ENCODE results near the gene CWH43.
"Not testable (repeated sequence)": the region's sequence is repeated elsewhere in the genome, so short reads cannot be mapped to it uniquely, and the experiment has no call there.

CWH43 gene

GRCh38 chr4:48985976-48986653 is at the start of gene CWH43:
Gene CWH43, plus strand, starts transcription at chr4:48986275. Its CDS starts 155 bp downstream, at chr4:48986430.
- FAIRE-seq, result no peak

- no peak for FAIRE-seq
Measured at GRCh38 chr4:48937033-48937432, 49.0 kb upstream of the CWH43 start.

GRCh38 chr4:48938831-48939230 is 47.2 kb upstream of the CWH43 start:
- FAIRE-seq, result no peak

GRCh38 chr4:48939785-48940184 is 46.3 kb upstream of the CWH43 start:
- no peak for FAIRE-seq

GRCh38 chr4:48943387-48943786 is 42.7 kb upstream of the CWH43 start:
- FAIRE-seq, result no peak

GRCh38 chr4:48944252-48944651 is 41.8 kb upstream of the CWH43 start:
- no peak for FAIRE-seq

- FAIRE-seq, result no peak
Measured at GRCh38 chr4:48944756-48945241, 41.3 kb upstream of the CWH43 start.

GRCh38 chr4:48945981-48946380 is 40.1 kb upstream of the CWH43 start:
- FAIRE-seq, result no peak

GRCh38 chr4:48947731-48948130 is 38.3 kb upstream of the CWH43 start:
- FAIRE-seq, result no peak

GRCh38 chr4:48949086-48949485 is 37.0 kb upstream of the CWH43 start:
- no peak for FAIRE-seq

GRCh38 chr4:48949518-48950219 is 36.4 kb upstream of the CWH43 start:
- no peak for FAIRE-seq

GRCh38 chr4:48954314-48954713 is 31.8 kb upstream of the CWH43 start:
- no peak for FAIRE-seq

GRCh38 chr4:48957366-48957765 is 28.7 kb upstream of the CWH43 start:
- not testable (repeated sequence) for FAIRE-seq

- no peak for FAIRE-seq
Measured at GRCh38 chr4:48958582-48958981, 27.5 kb upstream of the CWH43 start.

- FAIRE-seq, result no peak
Measured at GRCh38 chr4:48960988-48961635, 25.0 kb upstream of the CWH43 start.

GRCh38 chr4:48962636-48963035 is 23.4 kb upstream of the CWH43 start:
- FAIRE-seq, result no peak

GRCh38 chr4:48963042-48963679 is 22.9 kb upstream of the CWH43 start:
- peak; percentile 90 for FAIRE-seq

- no peak for FAIRE-seq
Measured at GRCh38 chr4:48967101-48967500, 19.0 kb upstream of the CWH43 start.

GRCh38 chr4:48967631-48968030 is 18.4 kb upstream of the CWH43 start:
- no peak for FAIRE-seq

GRCh38 chr4:48968814-48969213 is 17.3 kb upstream of the CWH43 start:
- FAIRE-seq, result no peak

GRCh38 chr4:48970471-48970921 is 15.6 kb upstream of the CWH43 start:
- no peak for FAIRE-seq

- FAIRE-seq, result no peak
Measured at GRCh38 chr4:48974979-48975640, 11.0 kb upstream of the CWH43 start.

GRCh38 chr4:48976041-48976440 is 10.0 kb upstream of the CWH43 start:
- FAIRE-seq, result no peak

Data from TTC549 (cell line).